ENCODE measurements around the gene COX6B2.

The COX6B2 gene

GRCh38 chr19:55311797-55312196 is 42.7 kb downstream of the COX6B2 start:
- DNase-seq, result no peak

DNA sequence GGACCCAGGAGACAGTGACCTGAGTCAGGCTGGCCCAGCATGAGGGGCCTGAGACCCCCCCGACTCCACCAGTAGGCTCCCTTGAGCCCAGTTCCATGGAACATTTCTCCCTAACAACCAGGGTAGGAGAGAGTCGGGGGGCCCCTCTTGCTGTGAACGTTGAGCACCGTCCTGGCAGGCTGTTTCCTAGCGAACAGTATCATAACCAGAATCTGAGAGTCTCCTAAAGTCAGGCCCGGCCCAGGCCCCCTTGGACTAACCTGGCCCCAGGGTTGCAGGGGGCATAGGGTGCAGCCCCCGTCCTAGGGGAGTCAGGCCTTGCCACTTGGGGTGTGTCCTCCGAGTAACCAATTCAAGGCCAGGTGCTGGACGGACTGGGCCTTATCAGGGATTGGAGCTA is 43.1 kb downstream of the COX6B2 start:
- DNase-seq, result no peak

DNA sequence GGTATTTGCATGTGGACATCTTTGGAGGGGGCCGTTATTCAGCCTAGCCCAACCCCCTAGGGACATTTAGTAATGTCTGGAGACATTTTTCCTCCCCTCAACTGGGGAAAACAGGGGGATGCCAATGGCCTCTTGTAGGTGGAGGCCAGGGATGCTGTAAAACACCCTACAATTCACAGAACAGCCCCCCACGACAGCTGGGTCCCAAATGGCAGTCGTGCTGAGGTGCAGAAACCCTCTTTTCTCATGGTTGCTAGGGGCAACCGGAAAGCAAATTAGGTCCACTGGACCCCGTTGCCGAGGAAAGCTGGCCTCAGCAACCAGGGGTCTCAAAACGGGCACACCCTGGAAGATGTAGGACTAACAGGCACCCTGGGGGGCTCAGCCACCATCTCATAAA is 44.0 kb downstream of the COX6B2 start:
- no peak for DNase-seq

GRCh38 chr19:55309448-55309847 is 45.1 kb downstream of the COX6B2 start:
- no peak for DNase-seq

DNA sequence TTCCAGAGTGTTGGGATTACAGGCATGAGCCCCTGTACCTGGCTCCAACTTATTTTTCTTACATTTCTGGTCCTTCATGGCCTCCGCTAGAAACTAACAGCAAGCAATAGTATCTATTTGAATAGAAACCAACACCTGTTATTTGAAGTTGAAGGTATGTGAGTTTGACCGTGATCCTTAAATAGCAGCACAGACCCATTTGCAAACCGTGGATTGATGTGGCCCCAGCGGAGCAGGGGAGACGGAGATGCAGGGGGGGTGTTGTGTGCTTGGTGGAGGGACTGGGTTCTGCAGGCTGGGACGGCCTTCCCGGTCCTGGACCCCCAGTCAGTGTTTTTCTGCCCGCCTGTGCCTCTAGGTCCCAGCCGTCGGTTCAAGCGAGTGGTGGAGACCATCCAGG is 46.2 kb downstream of the COX6B2 start:
- no peak for DNase-seq

- DNase-seq, result no peak
Measured at GRCh38 chr19:55306712-55307111, 47.8 kb downstream of the COX6B2 start.

DNA sequence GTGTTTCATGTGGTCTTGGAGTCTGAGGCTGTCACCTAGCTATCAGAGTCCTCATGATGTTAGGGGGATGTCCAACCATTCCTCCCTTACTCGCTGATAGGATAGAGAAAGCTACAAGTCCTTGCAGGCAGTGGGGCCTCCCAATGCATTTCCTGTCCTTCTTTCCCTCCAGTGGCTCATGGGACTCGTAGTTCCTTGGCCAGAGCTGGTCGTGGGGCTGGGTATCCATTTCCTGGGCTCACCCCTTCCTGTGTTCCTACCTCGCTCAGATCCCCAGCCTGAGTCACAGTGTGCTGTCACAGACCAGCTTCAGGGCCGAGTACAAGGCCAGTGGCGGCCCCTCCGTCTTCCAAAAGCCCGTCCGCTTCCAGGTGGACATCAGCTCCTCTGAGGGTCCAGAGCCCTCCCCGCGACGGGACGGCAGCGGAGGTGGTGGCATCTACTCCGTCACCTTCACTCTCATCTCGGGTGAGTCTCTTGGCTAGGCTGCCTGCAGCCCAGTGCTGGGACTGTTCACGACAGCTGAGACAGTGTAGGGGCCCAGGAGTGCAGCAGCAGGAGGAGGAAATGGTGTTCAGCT is 48.4 kb downstream of the COX6B2 start:
- no peak for DNase-seq

DNA sequence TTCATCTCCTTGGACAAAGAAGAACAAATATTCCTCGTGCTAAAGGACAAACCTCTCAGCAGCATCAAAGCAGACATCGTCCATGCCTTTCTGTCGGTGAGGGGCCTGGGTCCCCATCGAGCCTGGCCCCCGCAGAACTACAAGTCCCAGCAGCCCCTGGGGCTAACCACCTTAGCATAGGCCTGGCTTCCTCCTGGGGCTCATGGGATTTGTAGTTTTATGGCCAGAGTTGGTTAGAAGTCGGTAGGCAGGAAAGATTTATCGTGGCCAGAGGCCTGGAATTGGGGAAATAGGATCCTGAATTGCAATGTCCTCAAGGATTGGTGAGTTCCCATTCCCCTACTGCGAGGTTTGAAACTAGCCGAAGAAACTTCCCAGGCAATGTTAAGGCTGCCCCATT is 49.0 kb downstream of the COX6B2 start:
- DNase-seq, result peak; percentile 32

GRCh38 chr19:55304980-55305379 is 49.5 kb downstream of the COX6B2 start:
- DNase-seq, result no peak

- peak; percentile 32 for DNase-seq
Measured at GRCh38 chr19:55304279-55304978, 50.1 kb downstream of the COX6B2 start.

GRCh38 chr19:55303477-55303876 is 51.0 kb downstream of the COX6B2 start:
- DNase-seq, result no peak

GRCh38 chr19:55302318-55302703 is 52.2 kb downstream of the COX6B2 start:
- DNase-seq, result no peak

GRCh38 chr19:55301459-55302317 is 52.8 kb downstream of the COX6B2 start:
- DNase-seq, result peak; percentile 72

DNA sequence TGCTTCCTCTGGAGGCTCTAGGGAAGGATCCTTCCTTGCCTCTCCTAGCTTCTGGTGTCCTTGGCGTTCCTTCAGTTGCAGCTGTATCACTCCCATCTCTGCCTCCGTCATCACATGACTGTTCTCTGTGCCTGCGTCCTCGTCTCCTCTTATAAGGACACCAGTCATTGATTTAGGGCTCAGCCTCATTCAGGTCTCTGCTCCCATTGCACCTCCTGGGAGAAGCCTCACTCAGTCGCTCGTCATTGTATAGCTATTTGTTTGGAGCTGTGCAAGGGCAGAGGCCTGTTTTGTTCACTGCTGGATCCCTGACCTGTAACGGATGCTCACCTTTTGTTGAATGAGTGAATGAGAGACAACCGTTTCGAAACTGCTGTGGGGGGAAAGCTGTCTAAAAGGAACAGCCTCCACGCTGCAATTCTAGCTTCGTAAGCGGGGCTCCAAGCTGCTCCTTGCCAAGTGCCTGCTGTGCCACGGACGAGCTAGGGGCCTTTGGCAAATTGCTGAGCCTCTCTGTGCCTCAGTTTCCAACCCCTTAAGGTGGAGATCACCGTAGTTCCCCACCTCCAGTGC is 53.5 kb downstream of the COX6B2 start:
- no peak for DNase-seq

- DNase-seq, result no peak
Measured at GRCh38 chr19:55299991-55300390, 54.5 kb downstream of the COX6B2 start.
